Motor neuron (in vitro differentiated cells): ENCODE measurements around the gene EMX1. TPM values are rescaled to one million over a fixed set of nuclear protein-coding genes. Genes with fewer than 3 reads are reported as not detected.
A peak's percentile ranks its signal among the peaks of the same experiment; 100 is the strongest.

Experiments used
- ATAC-seq, 8 experiments: fragments of 200-7000 bp; cut with Tn5 transposase; replicated peaks in 6 of 8; 2 replicates each; pipeline ENCODE4 v1.8.0; 2021; ENCODE audit warnings: mild to moderate bottlenecking in 8 of 8, moderate library complexity in 8 of 8
- H3K27ac ChIP-seq, 2 donors: fragments of 250-450 bp; sonication (Bioruptor Pico); 2 replicates each; pipeline ENCODE4 v1.9.0; 2021; ENCODE audit warnings: antibody characterized with exemption in 2 of 2, mild to moderate bottlenecking in 2 of 2, moderate library complexity in 1 of 2
- H3K4me1 ChIP-seq, 2 donors: fragments of 250-450 bp; sonication (Bioruptor Pico); replicated peaks in 1 of 2; 2 replicates each; pipeline ENCODE4 v1.6.1; 2021; ENCODE audit warnings: antibody characterized with exemption in 2 of 2, mild to moderate bottlenecking in 2 of 2, moderate library complexity in 1 of 2
- H3K4me3 ChIP-seq, 5 donors: fragments of 250-450 bp; sonication (Bioruptor Pico); 2 replicates each; pipeline ENCODE4 v1.9.0; 2021; ENCODE audit warnings: antibody characterized with exemption in 5 of 5, mild to moderate bottlenecking in 5 of 5, moderate library complexity in 4 of 5
- WGBS, 10 experiments: fragments of 450-650 bp; shearing (Covaris generic); methylation state at CpG; one replicate each; pipeline ENCODE4 v1.0.0; 2022; 5-methylcytosine and 5-hydroxymethylcytosine counted together
- in situ Hi-C, 9 experiments: fragments of 400-800 bp; cut with MboI; loops; one replicate each; pipeline ENCODE4 v1.15.0; 2021; ENCODE audit warnings: low sequenced_read_pairs in 9 of 9, low pct_unique_long_range_greater_than_20kb in 2 of 9; ENCODE audit not compliant: unreplicated experiment in 9 of 9
- total RNA-seq, 8 experiments: library from RNA; unstranded; fragments of 300-600 nt; gene quantifications; 2 replicates each; pipeline versions ENCODE4 v1.2.3 to v1.2.4, GENCODE V29; 2022

Gene EMX1
- total RNA-seq, 8 experiments from 2014 or later, result 0.11 to 2.6 (median 0.62) TPM

GRCh38 chr2:72908741-72909140 lies 8.6 kb upstream of the EMX1 start:
- Histone ChIP-seq H3K4me1 (no peaks in the 10 kb centered on the region), H3K4me3 (no peak overlapping the region), H3K27ac (no peak overlapping the region)
- WGBS, 10 experiments, result 19 to 100% (median 60%) methylated on average over 1 to 3 of the region's 3 CpGs
- no peak for ATAC-seq
- in situ Hi-C loops, result loop anchor here in 1 of 9 experiments (25.0 kb wide), 1 partner anchor 279 kb away; no protein-coding TSS in a partner anchor

GRCh38 chr2:72911256-72911655 lies 6.1 kb upstream of the EMX1 start:
- H3K27ac ChIP-seq, result no peak overlapping the region
- H3K4me1 ChIP-seq, result peaks cover 1 to 4% of the 10 kb centered on the region in 2 donors
- ATAC-seq, result no peak
- in situ Hi-C loops, result loop anchor here in 1 of 9 experiments (25.0 kb wide), 1 partner anchor 276 kb away; no protein-coding TSS in a partner anchor
- WGBS, 10 experiments, result 0 to 17% (median 12%) methylated on average over 1 of the region's 1 CpG; no CpG with 5 or more reads in 6 of the 10 experiments
- no peak overlapping the region for H3K4me3 ChIP-seq

- H3K4me3 ChIP-seq, result no peak overlapping the region
- peaks cover 9 to 15% of the 10 kb centered on the region in 2 donors for H3K4me1 ChIP-seq
- in situ Hi-C loops, result loop anchor here in 1 of 9 experiments (25.0 kb wide), 1 partner anchor 274 kb away; no protein-coding TSS in a partner anchor
- WGBS, 10 experiments, result 0 to 60% (median 12%) methylated on average over 1 to 7 of the region's 7 CpGs
- ATAC-seq, result no peak
- H3K27ac ChIP-seq, result no peak overlapping the region
These were observed 3.7 kb upstream of the EMX1 start for GRCh38 chr2:72913486-72914205.

- ATAC-seq, result no peak
- WGBS, 10 experiments, result 20 to 33% methylated on average over 1 to 2 of the region's 7 CpGs; no CpG with 5 or more reads in 8 of the 10 experiments
- Histone ChIP-seq H3K4me1 (peaks cover 9 to 16% of the 10 kb centered on the region in 2 donors), H3K4me3 (no peak overlapping the region), H3K27ac (no peak overlapping the region)
- in situ Hi-C loops, result loop anchor here in 1 of 9 experiments (25.0 kb wide), 1 partner anchor 273 kb away; no protein-coding TSS in a partner anchor
These were observed 3.1 kb upstream of the EMX1 start for GRCh38 chr2:72914206-72914559.

GRCh38 chr2:72914589-72915319 lies 2.6 kb upstream of the EMX1 start:
- in situ Hi-C loops, result loop anchor here in 1 of 9 experiments (25.0 kb wide), 1 partner anchor 273 kb away; no protein-coding TSS in a partner anchor
- peaks cover 9 to 16% of the 10 kb centered on the region in 2 donors for H3K4me1 ChIP-seq
- WGBS, 10 experiments, result 0 to 80% (median 9%) methylated on average over 1 to 16 of the region's 17 CpGs; no CpG with 5 or more reads in 2 of the 10 experiments
- H3K27ac ChIP-seq, result no peak overlapping the region
- no peak for ATAC-seq
- no peak overlapping the region for H3K4me3 ChIP-seq

- Histone ChIP-seq H3K4me1 (peaks cover 11 to 21% of the 10 kb centered on the region in 2 donors), H3K27ac (no peak overlapping the region), H3K4me3 (no peak overlapping the region)
- no peak for ATAC-seq
- in situ Hi-C loops, result loop anchor here in 1 of 9 experiments (25.0 kb wide), 1 partner anchor 272 kb away; no protein-coding TSS in a partner anchor
- 0 to 20% (median 11%) methylated on average over 2 to 17 of the region's 26 CpGs; no CpG with 5 or more reads in 2 of the 10 experiments for WGBS, 10 experiments
These were observed 1.9 kb upstream of the EMX1 start for GRCh38 chr2:72915320-72915906.

- in situ Hi-C loops, result loop anchor here in 1 of 9 experiments (25.0 kb wide), 1 partner anchor 271 kb away; no protein-coding TSS in a partner anchor
- peak overlapping the region in 4 of 5 donors; percentile 14 to 28 (median 20) for H3K4me3 ChIP-seq
- peak; percentile 22 to 68 (median 40) for ATAC-seq
- H3K27ac ChIP-seq, result no peak overlapping the region
- WGBS, 10 experiments, result 0 to 21% (median 5%) methylated on average over 1 to 35 of the region's 86 CpGs; no CpG with 5 or more reads in 5 of the 10 experiments
- H3K4me1 ChIP-seq, result peaks cover 12 to 21% of the 10 kb centered on the region in 2 donors
These were observed 1.2 kb upstream of the EMX1 start for GRCh38 chr2:72915907-72916742.

- WGBS, 10 experiments, result 0 to 13% (median 8%) methylated on average over 2 to 3 of the region's 29 CpGs; no CpG with 5 or more reads in 7 of the 10 experiments
- in situ Hi-C loops, result loop anchor here in 1 of 9 experiments (25.0 kb wide), 1 partner anchor 271 kb away; no protein-coding TSS in a partner anchor
- Histone ChIP-seq H3K4me1 (peaks cover 12 to 21% of the 10 kb centered on the region in 2 donors), H3K4me3 (peak overlapping the region in 2 of 5 donors; percentile 23 to 31), H3K27ac (no peak overlapping the region)
- no peak for ATAC-seq
These were observed 579 bp upstream of the EMX1 start for GRCh38 chr2:72916743-72917137.

- peak in 6 of 8 experiments; percentile 26 to 59 (median 42) for ATAC-seq
- peak overlapping the region in 4 of 5 donors; percentile 21 to 31 (median 24) for H3K4me3 ChIP-seq
- 7% methylated on average over 3 of the region's 89 CpGs; no CpG with 5 or more reads in 9 of the 10 experiments for WGBS, 10 experiments
- peaks cover 12 to 21% of the 10 kb centered on the region in 2 donors for H3K4me1 ChIP-seq
- no peak overlapping the region for H3K27ac ChIP-seq
- in situ Hi-C loops, result loop anchor here in 1 of 9 experiments (25.0 kb wide), 1 partner anchor 269 kb away; no protein-coding TSS in a partner anchor
These were observed 696 bp downstream of the EMX1 start for GRCh38 chr2:72917877-72918553.

GRCh38 chr2:72919414-72920317 lies 2.3 kb downstream of the EMX1 start:
- Histone ChIP-seq H3K4me1 (peaks cover 12 to 26% of the 10 kb centered on the region in 2 donors), H3K4me3 (no peak overlapping the region), H3K27ac (no peak overlapping the region)
- 0 to 13% (median 2%) methylated on average over 1 to 35 of the region's 48 CpGs for WGBS, 10 experiments
- no peak for ATAC-seq
- in situ Hi-C loops, result loop anchor here in 1 of 9 experiments (25.0 kb wide), 1 partner anchor 268 kb away; no protein-coding TSS in a partner anchor
